ENCODE data around the gene FAM120A.

Gene FAM120A

GRCh38 chr9:93451849-93452709, 594 bp downstream of the FAM120A start:
- DNase-seq, result peak; percentile 19 to 44

GRCh38 chr9:93452710-93453046, 1.2 kb downstream of the FAM120A start:
- no peak for DNase-seq

GRCh38 chr9:93453047-93453914, 1.8 kb downstream of the FAM120A start, which contains the start of gene FAM120AOS:
TSS of gene FAM120AOS (minus strand) at chr9:93453581. CDS start at chr9:93452709, 872 bp downstream.
- peak; percentile 82 to 87 for DNase-seq

GRCh38 chr9:93456022-93456421, 4.5 kb downstream of the FAM120A start:
- DNase-seq, result no peak

- peak in 1 of 2 donors; percentile 28 for DNase-seq
These were observed 5.0 kb downstream of the FAM120A start for GRCh38 chr9:93456504-93456903.

- DNase-seq, result no peak
These were observed 5.5 kb downstream of the FAM120A start for GRCh38 chr9:93457006-93457405.

- DNase-seq, result no peak
These were observed 7.2 kb downstream of the FAM120A start for GRCh38 chr9:93458712-93459111.

- no peak for DNase-seq
These were observed 8.0 kb downstream of the FAM120A start for GRCh38 chr9:93459432-93459847.

- no peak for DNase-seq
These were observed 9.4 kb downstream of the FAM120A start for GRCh38 chr9:93460689-93461413.

- no peak for DNase-seq
These were observed 9.9 kb downstream of the FAM120A start for GRCh38 chr9:93461414-93461743.

GRCh38 chr9:93461821-93462220, 10.3 kb downstream of the FAM120A start:
- no peak for DNase-seq

- peak in 1 of 2 donors; percentile 12 for DNase-seq
These were observed 12.3 kb downstream of the FAM120A start for GRCh38 chr9:93463638-93464248.

GRCh38 chr9:93464395-93464794, 12.9 kb downstream of the FAM120A start:
- DNase-seq, result no peak

GRCh38 chr9:93464876-93465275, 13.4 kb downstream of the FAM120A start:
- no peak for DNase-seq

- DNase-seq, result no peak
These were observed 14.4 kb downstream of the FAM120A start for GRCh38 chr9:93465855-93466254.

GRCh38 chr9:93466416-93467061, 15.1 kb downstream of the FAM120A start:
- DNase-seq, result no peak

GRCh38 chr9:93467062-93467416, 15.6 kb downstream of the FAM120A start:
- DNase-seq, result no peak

GRCh38 chr9:93467462-93467861, 16.0 kb downstream of the FAM120A start:
- no peak for DNase-seq

- DNase-seq, result no peak
These were observed 17.4 kb downstream of the FAM120A start for GRCh38 chr9:93468763-93469456.

GRCh38 chr9:93470391-93470790, 18.9 kb downstream of the FAM120A start:
- DNase-seq, result no peak

- no peak for DNase-seq
These were observed 19.6 kb downstream of the FAM120A start for GRCh38 chr9:93471124-93471523.

GRCh38 chr9:93473411-93473810, 21.9 kb downstream of the FAM120A start:
- no peak for DNase-seq
